Measurements from ENCODE around the gene SEC24B.

Gene SEC24B

DNA sequence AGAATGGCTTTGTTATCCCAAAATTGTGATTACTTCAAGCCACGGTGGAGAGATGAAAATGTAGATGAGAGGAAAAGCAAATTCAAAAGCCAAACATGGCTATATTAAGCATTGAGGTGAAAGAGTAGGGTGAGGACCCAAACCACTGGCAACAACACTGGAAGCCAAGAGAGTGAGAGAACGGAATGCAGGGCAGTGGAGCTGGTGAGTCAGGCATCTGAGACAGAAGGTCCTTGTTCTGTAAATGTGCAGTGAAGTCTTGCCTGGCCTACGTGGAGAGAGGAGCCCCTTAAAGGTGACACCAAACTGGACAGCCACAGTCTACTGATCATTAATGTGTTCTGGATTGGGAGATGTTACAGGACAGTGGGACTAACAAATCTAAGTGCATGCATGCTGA lies 22.8 kb upstream of the SEC24B start:
- Histone ChIP-seq H3K4me1 (no peaks in the 10 kb centered on the region; the same call in 1 of the 2 replicates), H3K27me3 (no peaks in the 10 kb centered on the region), H3K36me3 (no peaks in the 10 kb centered on the region; the same call in 1 of the 2 replicates), H3K4me3 (ENCODE audit: low read depth, low read length) (no peak overlapping the region), H3K9me3 (no peaks in the 10 kb centered on the region)
- TF ChIP-seq, protein P1, sequence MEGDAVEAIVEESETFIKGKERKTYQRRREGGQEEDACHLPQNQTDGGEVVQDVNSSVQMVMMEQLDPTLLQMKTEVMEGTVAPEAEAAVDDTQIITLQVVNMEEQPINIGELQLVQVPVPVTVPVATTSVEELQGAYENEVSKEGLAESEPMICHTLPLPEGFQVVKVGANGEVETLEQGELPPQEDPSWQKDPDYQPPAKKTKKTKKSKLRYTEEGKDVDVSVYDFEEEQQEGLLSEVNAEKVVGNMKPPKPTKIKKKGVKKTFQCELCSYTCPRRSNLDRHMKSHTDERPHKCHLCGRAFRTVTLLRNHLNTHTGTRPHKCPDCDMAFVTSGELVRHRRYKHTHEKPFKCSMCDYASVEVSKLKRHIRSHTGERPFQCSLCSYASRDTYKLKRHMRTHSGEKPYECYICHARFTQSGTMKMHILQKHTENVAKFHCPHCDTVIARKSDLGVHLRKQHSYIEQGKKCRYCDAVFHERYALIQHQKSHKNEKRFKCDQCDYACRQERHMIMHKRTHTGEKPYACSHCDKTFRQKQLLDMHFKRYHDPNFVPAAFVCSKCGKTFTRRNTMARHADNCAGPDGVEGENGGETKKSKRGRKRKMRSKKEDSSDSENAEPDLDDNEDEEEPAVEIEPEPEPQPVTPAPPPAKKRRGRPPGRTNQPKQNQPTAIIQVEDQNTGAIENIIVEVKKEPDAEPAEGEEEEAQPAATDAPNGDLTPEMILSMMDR (IDR thresholded peaks at IDR 0.05; ENCODE audit: low read depth, low read length) = no peak
- DNase-seq = no peak

DNA sequence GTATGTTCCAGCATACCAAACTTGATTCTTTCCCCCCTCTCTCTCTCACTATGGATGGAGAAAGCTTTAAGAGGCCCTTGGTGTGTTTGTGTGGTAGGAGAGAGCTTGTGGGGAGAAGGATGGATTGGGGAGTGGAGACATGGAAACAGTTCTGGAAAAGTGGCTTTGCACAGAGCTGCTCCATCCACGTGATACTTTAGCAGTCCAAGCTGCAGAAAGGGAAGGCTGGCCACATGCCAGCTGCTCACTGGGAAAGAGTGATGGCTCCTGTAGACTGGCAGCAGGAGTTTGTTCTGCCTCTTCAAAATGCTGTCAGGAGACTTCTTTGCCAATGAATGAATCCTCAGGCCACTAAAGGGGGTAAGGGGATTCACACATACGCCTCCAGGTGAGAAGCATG lies 21.7 kb upstream of the SEC24B start:
- Histone ChIP-seq H3K4me3 (ENCODE audit: low read depth, low read length) (no peak overlapping the region), H3K36me3 (no peaks in the 10 kb centered on the region; the same call in 1 of the 2 replicates), H3K9me3 (no peaks in the 10 kb centered on the region), H3K27me3 (no peaks in the 10 kb centered on the region), H3K4me1 (no peaks in the 10 kb centered on the region; the same call in 1 of the 2 replicates)
- peak; percentile 54 for DNase-seq
- TF ChIP-seq, protein P1 (IDR thresholded peaks at IDR 0.05; ENCODE audit: low read depth, low read length) = no peak

DNA sequence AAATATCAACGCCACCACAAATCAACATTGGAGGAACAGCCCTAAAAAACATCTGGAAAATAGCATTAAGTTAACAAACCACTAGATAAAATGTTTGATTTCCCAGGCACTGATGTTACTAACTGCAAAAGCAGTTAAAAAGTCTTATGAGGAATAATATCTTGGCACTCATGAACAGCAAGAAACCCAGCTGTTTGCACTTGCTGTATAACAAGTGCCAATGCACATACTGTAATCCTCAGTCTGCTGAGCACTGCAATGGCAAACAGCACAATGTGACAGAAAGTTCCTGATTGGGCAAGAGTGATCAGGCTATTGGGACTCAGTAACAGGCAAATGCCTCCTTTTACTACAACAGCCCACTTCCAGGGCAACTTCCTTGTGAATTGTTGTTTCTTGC lies 20.8 kb upstream of the SEC24B start:
- H3K4me3 ChIP-seq (ENCODE audit: low read depth, low read length) = no peak overlapping the region
- no peaks in the 10 kb centered on the region for H3K27me3 ChIP-seq
- H3K4me1 ChIP-seq = no peaks in the 10 kb centered on the region; the same call in 1 of the 2 replicates
- TF ChIP-seq, protein P1 (IDR thresholded peaks at IDR 0.05; ENCODE audit: low read depth, low read length) = no peak
- H3K9me3 ChIP-seq = no peaks in the 10 kb centered on the region
- no peaks in the 10 kb centered on the region; the same call in 1 of the 2 replicates for H3K36me3 ChIP-seq
- DNase-seq = no peak

DNA sequence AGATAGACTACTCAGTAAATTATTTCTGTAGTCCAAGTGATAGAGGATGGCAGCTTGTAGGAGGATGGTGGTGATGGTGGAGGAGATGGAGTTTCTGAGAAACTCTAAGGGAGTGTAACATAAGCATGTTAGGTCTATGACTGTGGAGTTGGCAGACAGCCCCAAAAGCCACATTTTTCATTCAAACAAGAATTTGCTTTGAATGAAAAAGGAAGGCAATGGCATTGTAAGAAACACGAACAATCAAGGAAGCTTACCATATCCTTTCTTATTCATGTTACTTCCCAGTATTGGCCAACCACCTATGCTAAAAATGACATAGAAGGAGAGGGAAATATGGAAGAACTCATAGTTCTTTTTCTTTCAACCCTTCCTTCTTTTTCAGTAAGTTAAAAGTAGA lies 18.7 kb upstream of the SEC24B start:
- Histone ChIP-seq H3K27me3 (no peaks in the 10 kb centered on the region), H3K4me1 (no peaks in the 10 kb centered on the region; the same call in 1 of the 2 replicates), H3K4me3 (ENCODE audit: low read depth, low read length) (no peak overlapping the region), H3K36me3 (no peaks in the 10 kb centered on the region; the same call in 1 of the 2 replicates), H3K9me3 (no peaks in the 10 kb centered on the region)
- DNase-seq = no peak
- TF ChIP-seq, protein P1 (IDR thresholded peaks at IDR 0.05; ENCODE audit: low read depth, low read length) = no peak

DNA sequence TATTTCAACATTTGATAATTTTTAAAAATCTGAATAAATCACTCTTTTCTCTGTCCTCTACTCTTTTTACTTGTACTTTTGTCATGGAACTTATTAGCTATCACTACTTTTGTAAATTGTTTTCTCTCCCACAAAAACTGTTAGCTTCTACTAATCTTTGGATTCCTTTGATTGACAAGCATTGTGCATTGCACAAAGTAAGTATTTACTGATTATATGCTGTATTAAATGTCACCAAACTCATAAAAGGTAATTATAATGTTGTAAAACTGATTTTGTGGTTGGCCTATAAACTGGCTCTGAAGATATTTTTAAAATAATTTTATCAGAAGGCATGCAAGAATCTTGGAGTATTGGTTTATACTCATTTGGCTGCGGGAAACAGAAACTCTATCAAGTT lies 15.0 kb upstream of the SEC24B start:
- no peak overlapping the region for H3K4me3 ChIP-seq (ENCODE audit: low read depth, low read length)
- H3K9me3 ChIP-seq = no peaks in the 10 kb centered on the region
- TF ChIP-seq, protein P1 (IDR thresholded peaks at IDR 0.05; ENCODE audit: low read depth, low read length) = no peak
- H3K4me1 ChIP-seq = no peaks in the 10 kb centered on the region
- no peaks in the 10 kb centered on the region for H3K36me3 ChIP-seq
- DNase-seq = no peak
- no peaks in the 10 kb centered on the region for H3K27me3 ChIP-seq

DNA sequence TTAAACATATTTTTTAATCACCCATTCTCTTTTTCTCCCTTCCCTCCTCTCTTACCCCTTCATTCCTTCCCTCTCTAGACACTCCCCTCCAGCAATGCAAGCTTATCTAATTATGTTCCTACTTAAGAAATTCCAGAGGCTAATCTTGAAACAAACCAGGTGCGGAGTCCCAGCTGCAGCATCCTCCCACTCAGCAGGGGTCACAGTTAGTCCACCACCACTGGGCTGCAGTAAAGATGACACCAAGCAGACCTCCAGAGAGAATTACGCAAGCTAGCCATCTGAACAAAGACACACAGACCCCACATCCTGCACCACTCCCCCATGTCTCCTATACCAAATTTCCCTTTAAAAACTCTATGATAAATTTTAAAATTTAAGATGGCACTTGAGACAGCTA lies 13.9 kb upstream of the SEC24B start:
- TF ChIP-seq, protein P1 (IDR thresholded peaks at IDR 0.05; ENCODE audit: low read depth, low read length) = no peak
- H3K36me3 ChIP-seq = no peaks in the 10 kb centered on the region

More for the DNA sequence above, 13.9 kb upstream of the SEC24B start:
- Histone ChIP-seq H3K4me3 (ENCODE audit: low read depth, low read length) (no peak overlapping the region), H3K4me1 (no peaks in the 10 kb centered on the region), H3K27me3 (no peaks in the 10 kb centered on the region), H3K9me3 (no peaks in the 10 kb centered on the region)
- no peak for DNase-seq
